Activated naive CD4-positive, alpha-beta T cell treated with anti-CD3 and anti-CD28 coated beads, Interleukin-2, amount 50 U/mL, for 72 hours (primary cell): ENCODE data around the gene MINDY4. TPM values are rescaled to one million over a fixed set of nuclear protein-coding genes. Genes with fewer than 3 reads are reported as not detected.
A peak's percentile ranks its signal among the peaks of the same experiment; 100 is the strongest.

ENCODE experiments used
- ATAC-seq, 2 donors: fragments of 150-1000 bp; cut with Tn5 transposase; 2 replicates each; pipeline ENCODE4 v1.10.0; 2021; ENCODE audit warnings: mild to moderate bottlenecking in 2 of 2, moderate library complexity in 2 of 2
- DNase-seq, 2 donors: peaks; one replicate each; pipeline ENCODE4 v3.0.0; 2021 to 2022; ENCODE audit warnings: low spot score in 2 of 2
- H3K27ac Mint-ChIP-seq, 2 donors: one replicate each; pipeline ENCODE4 v1.8.0; 2022; ENCODE audit warnings: mild to moderate bottlenecking in 2 of 2, mixed read lengths in 2 of 2
- H3K36me3 Mint-ChIP-seq, 2 donors: one replicate each; pipeline ENCODE4 v1.8.0; 2022; ENCODE audit warnings: mixed read lengths in 2 of 2
- H3K9me3 Mint-ChIP-seq, 2 donors: one replicate each; pipeline ENCODE4 v1.8.0; 2022; ENCODE audit warnings: mixed read lengths in 2 of 2
- total RNA-seq, 2 donors: library from RNA; stranded (reverse); gene quantifications; one replicate each; pipeline ENCODE4 v1.2.3, GENCODE V29; 2022

The MINDY4 gene
- total RNA-seq, 2 donors from 2014 or later: 0.32 to 1.9 TPM

- no peaks in the 10 kb centered on the region for H3K9me3 Mint-ChIP-seq
- ATAC-seq (no peak), DNase-seq (no peak)
- no peaks in the 10 kb centered on the region for H3K36me3 Mint-ChIP-seq
- H3K27ac Mint-ChIP-seq: peak overlapping the region in 1 of 2 donors; percentile 60
Measured at GRCh38 chr7:30849565-30849964, 78.3 kb downstream of the MINDY4 start.

- no peak for DNase-seq
- peak overlapping the region in 1 of 2 donors; percentile 29 for H3K27ac Mint-ChIP-seq
- no peaks in the 10 kb centered on the region for H3K36me3 Mint-ChIP-seq
- no peaks in the 10 kb centered on the region for H3K9me3 Mint-ChIP-seq
- ATAC-seq: no peak
Measured at GRCh38 chr7:30850426-30850825, 79.2 kb downstream of the MINDY4 start.

GRCh38 chr7:30851651-30852307, 80.6 kb downstream of the MINDY4 start:
- ATAC-seq (no peak), DNase-seq (no peak)
- Mint-ChIP-seq H3K27ac (no peak overlapping the region), H3K9me3 (no peaks in the 10 kb centered on the region), H3K36me3 (no peaks in the 10 kb centered on the region)

- no peak for ATAC-seq
- no peak for DNase-seq
- Mint-ChIP-seq H3K9me3 (no peaks in the 10 kb centered on the region), H3K36me3 (no peaks in the 10 kb centered on the region), H3K27ac (no peak overlapping the region)
Measured at GRCh38 chr7:30852308-30852684, 81.1 kb downstream of the MINDY4 start.

GRCh38 chr7:30852744-30853288, 81.6 kb downstream of the MINDY4 start:
- no peaks in the 10 kb centered on the region for H3K9me3 Mint-ChIP-seq
- ATAC-seq (no peak), DNase-seq (no peak)
- H3K36me3 Mint-ChIP-seq: no peaks in the 10 kb centered on the region
- no peak overlapping the region for H3K27ac Mint-ChIP-seq

- no peak for DNase-seq
- ATAC-seq: no peak
- Mint-ChIP-seq H3K27ac (no peak overlapping the region), H3K9me3 (no peaks in the 10 kb centered on the region), H3K36me3 (no peaks in the 10 kb centered on the region)
Measured at GRCh38 chr7:30853576-30853975, 82.4 kb downstream of the MINDY4 start.

GRCh38 chr7:30855936-30856335, 84.7 kb downstream of the MINDY4 start:
- no peak for ATAC-seq
- Mint-ChIP-seq H3K36me3 (no peaks in the 10 kb centered on the region), H3K9me3 (no peaks in the 10 kb centered on the region), H3K27ac (no peak overlapping the region)
- DNase-seq: no peak

- Mint-ChIP-seq H3K9me3 (no peaks in the 10 kb centered on the region), H3K27ac (peak overlapping the region in 1 of 2 donors; percentile 66), H3K36me3 (no peaks in the 10 kb centered on the region)
- ATAC-seq (no peak), DNase-seq (no peak)
Measured at GRCh38 chr7:30858576-30858975, 87.4 kb downstream of the MINDY4 start.

- Mint-ChIP-seq H3K27ac (no peak overlapping the region), H3K9me3 (no peaks in the 10 kb centered on the region), H3K36me3 (no peaks in the 10 kb centered on the region)
- ATAC-seq (no peak), DNase-seq (no peak)
Measured at GRCh38 chr7:30859202-30859939, 88.2 kb downstream of the MINDY4 start.

- no peak for DNase-seq
- Mint-ChIP-seq H3K27ac (peak overlapping the region in 1 of 2 donors; percentile 55), H3K36me3 (no peaks in the 10 kb centered on the region), H3K9me3 (no peaks in the 10 kb centered on the region)
- ATAC-seq: no peak
Measured at GRCh38 chr7:30859940-30860496, 88.8 kb downstream of the MINDY4 start.

GRCh38 chr7:30861612-30862011, 90.4 kb downstream of the MINDY4 start:
- Mint-ChIP-seq H3K36me3 (no peaks in the 10 kb centered on the region), H3K27ac (no peak overlapping the region), H3K9me3 (no peaks in the 10 kb centered on the region)
- no peak for DNase-seq
- ATAC-seq: no peak

- Mint-ChIP-seq H3K36me3 (no peaks in the 10 kb centered on the region), H3K27ac (no peak overlapping the region), H3K9me3 (no peaks in the 10 kb centered on the region)
- ATAC-seq (no peak), DNase-seq (no peak)
Measured at GRCh38 chr7:30862995-30863705, 91.9 kb downstream of the MINDY4 start.

- ATAC-seq: no peak
- no peaks in the 10 kb centered on the region for H3K9me3 Mint-ChIP-seq
- H3K27ac Mint-ChIP-seq: no peak overlapping the region
- no peaks in the 10 kb centered on the region for H3K36me3 Mint-ChIP-seq
- no peak for DNase-seq
Measured at GRCh38 chr7:30863706-30864035, 92.5 kb downstream of the MINDY4 start.

- ATAC-seq (no peak), DNase-seq (no peak)
- H3K27ac Mint-ChIP-seq: no peak overlapping the region
- no peaks in the 10 kb centered on the region for H3K9me3 Mint-ChIP-seq
- H3K36me3 Mint-ChIP-seq: no peaks in the 10 kb centered on the region
Measured at GRCh38 chr7:30864101-30864500, 92.9 kb downstream of the MINDY4 start.

GRCh38 chr7:30865076-30865475, 93.9 kb downstream of the MINDY4 start:
- H3K9me3 Mint-ChIP-seq: no peaks in the 10 kb centered on the region
- H3K36me3 Mint-ChIP-seq: no peaks in the 10 kb centered on the region
- ATAC-seq (no peak), DNase-seq (no peak)
- no peak overlapping the region for H3K27ac Mint-ChIP-seq

- H3K36me3 Mint-ChIP-seq: no peaks in the 10 kb centered on the region
- ATAC-seq (no peak), DNase-seq (no peak)
- no peak overlapping the region for H3K27ac Mint-ChIP-seq
- no peaks in the 10 kb centered on the region for H3K9me3 Mint-ChIP-seq
Measured at GRCh38 chr7:30865821-30866220, 94.6 kb downstream of the MINDY4 start.

- H3K36me3 Mint-ChIP-seq: no peaks in the 10 kb centered on the region
- ATAC-seq (no peak), DNase-seq (no peak)
- no peak overlapping the region for H3K27ac Mint-ChIP-seq
- no peaks in the 10 kb centered on the region for H3K9me3 Mint-ChIP-seq
Measured at GRCh38 chr7:30866939-30867338, 95.7 kb downstream of the MINDY4 start.
